Measurements from ENCODE around the gene TGFBR2. TPM values are rescaled to one million over a fixed set of nuclear protein-coding genes. Genes with fewer than 3 reads are reported as not detected.

TGFBR2 gene
- total RNA-seq, result 45.9 and 47.1 TPM in 2 replicates

GRCh38 chr3:30606301-30607031, at the start of gene TGFBR2:
TGFBR2 (plus strand) TSS chr3:30606601; CDS start chr3:30606884, 283 bp downstream.

Data from bronchus fibroblast of lung (primary cell).